Hematopoietic multipotent progenitor cell treated with erythropoietin and hydrocortisone succinate and interleukin-3 and kit ligand, for 17 days (in vitro differentiated cells): ENCODE results near the gene CD37.
"Not testable (repeated sequence)": the region's sequence is repeated elsewhere in the genome, so short reads cannot be mapped to it uniquely, and the experiment has no call there.

Experiments used
- DNase-seq: peaks from one replicate; pipeline ENCODE4 v3.0.0-alpha.2; 2015; ENCODE audit warnings: low spot score

Gene CD37

DNA sequence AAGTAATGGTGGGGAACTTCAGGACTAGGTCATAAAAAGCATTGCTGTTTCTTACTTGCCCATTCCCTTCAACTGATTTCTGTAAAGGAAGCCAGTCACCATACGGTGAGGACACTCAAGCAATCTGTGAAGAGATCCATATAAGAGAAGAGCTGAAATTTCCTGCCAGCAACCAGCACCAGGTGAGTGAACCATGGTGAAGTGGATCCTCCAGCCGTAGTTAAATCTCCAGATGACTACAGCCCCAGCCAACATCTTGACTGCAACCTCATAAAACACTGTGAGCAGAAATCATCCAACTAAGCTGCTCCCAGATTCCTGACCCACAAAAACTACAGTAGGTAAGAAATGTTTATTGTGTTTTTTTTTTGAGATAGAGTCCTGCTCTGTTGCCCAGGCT is 6.5 kb upstream of the CD37 start:
- no peak for DNase-seq

GRCh38 chr19:49331187-49331586 is 4.0 kb upstream of the CD37 start:
- DNase-seq: not testable (repeated sequence)

- DNase-seq: no peak
Observed at GRCh38 chr19:49331616-49332055, 3.6 kb upstream of the CD37 start.

DNA sequence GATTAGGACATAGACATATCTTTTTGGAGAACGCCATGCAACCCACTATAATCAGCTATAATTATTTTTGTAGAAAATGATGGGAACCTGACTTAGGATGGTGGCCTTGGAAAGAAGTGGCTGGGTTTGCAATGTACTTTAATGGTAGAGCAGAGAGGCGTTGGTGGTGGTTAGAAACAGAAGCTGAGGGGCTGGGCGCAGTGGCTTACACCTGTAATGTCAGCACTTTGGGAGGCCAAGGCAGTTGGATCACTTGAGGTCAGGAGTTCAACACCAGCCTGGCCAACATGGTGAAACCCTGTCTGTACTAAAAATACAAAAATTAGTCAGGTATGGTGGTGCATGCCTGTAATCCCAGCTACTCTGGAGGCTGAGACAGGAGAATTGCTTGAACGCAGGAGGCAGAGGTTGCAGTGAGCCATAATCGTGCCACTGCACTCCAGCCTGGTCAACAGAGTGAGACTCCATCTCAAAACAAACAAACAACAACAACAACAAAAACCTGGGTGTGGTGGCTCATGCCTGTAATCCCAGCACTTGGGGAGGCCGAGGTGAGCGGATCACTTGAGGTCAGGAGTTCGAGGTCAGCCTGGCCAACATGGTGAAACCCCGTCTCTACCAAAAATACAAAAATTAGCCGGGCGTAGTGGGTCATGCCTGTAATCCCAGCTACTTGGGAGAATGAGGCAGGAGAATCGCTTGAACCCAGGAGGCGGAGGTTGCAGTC is 2.4 kb upstream of the CD37 start:
- DNase-seq: not testable (repeated sequence)

- no peak for DNase-seq
Observed at GRCh38 chr19:49333418-49333805, 1.8 kb upstream of the CD37 start.

GRCh38 chr19:49333811-49334288 is 1.4 kb upstream of the CD37 start:
- DNase-seq: no peak

GRCh38 chr19:49335784-49336481 is 727 bp downstream of the CD37 start:
- DNase-seq: no peak

- DNase-seq: no peak
Observed at GRCh38 chr19:49336482-49337266, 1.5 kb downstream of the CD37 start.

DNA sequence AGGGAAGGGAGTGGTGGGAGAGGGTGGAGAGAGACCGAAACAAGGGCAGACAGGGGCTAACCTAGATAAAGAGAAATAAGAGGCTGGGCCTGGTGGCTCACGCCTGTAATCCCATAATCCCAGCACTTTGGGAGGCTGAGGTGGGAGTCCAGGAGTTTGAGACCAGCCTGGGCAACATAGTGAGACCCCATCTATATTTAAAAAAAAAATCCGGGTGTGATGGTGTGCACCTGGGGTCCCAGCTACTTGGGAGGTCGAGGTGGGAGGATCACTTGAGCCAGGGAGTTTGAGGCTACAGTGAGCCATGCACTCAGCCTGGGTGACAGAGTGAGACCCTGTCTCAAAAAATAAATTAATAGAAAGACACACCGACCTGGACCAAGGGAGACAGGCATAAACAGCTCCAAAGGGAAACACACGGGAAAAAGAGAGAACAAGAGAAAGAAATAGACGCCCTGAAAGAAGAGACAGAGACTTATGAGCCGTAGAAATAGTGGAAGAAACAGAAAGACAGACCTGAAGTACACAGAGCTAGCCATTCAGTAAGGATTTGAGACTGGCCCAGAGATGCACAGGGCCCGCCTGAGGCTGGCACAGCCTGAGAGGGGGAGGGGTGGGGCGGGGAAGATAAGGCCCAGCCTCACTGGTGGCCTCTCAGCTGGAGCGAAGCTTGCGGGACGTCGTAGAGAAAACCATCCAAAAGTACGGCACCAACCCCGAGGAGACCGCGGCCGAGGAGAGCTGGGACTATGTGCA is 2.2 kb downstream of the CD37 start:
- DNase-seq: no peak

DNA sequence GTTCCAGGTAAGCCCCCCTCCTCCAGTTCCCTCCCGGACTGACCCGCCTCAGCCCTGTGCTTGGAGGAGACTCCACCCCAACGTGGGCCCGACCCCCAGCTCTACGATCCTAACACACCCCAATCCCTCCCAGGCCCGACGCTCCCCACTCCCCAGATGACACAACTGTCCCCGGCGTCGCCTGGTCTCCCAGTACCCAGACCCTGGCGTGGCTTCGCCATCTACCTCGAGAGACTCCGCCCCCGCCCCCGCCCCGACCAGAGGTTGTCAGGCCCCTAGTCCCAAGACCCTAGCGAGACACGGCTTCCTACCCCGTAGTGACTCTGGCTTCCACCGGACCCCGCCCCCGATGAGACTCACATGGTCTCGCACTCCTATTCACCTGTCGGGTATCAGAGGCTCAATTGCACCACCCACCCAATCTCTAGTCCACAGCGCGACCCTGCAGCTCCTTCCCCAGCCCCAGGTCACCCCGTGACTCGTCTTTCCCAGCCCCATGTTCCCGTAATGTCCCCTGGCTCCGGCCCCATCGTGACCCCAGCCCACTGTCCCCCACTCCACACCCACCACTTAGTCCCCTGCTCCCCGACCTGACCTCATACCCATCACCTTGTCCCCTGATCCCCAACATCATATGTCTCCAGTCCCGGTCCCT is 2.9 kb downstream of the CD37 start:
- DNase-seq: no peak

DNA sequence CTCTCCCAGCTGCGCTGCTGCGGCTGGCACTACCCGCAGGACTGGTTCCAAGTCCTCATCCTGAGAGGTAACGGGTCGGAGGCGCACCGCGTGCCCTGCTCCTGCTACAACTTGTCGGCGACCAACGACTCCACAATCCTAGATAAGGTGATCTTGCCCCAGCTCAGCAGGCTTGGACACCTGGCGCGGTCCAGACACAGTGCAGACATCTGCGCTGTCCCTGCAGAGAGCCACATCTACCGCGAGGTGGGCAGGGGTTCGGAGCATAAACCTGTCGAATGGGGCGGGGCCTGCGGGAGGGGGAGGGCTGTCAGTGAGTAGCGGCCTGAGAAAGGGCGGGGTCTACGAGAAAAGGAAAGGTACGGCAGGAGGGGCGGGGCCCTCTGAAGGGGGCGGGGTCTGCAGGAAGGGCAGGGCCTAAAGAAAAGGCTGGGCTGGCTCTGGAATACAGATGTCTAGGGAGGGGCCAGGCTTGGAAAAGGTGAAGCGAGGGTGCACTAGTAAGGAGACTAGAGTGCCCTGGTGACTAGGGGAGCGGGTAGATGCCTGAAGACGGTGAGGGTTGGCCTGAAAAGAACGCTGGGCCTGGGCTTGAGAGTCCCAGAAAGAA is 3.6 kb downstream of the CD37 start:
- DNase-seq: no peak

DNA sequence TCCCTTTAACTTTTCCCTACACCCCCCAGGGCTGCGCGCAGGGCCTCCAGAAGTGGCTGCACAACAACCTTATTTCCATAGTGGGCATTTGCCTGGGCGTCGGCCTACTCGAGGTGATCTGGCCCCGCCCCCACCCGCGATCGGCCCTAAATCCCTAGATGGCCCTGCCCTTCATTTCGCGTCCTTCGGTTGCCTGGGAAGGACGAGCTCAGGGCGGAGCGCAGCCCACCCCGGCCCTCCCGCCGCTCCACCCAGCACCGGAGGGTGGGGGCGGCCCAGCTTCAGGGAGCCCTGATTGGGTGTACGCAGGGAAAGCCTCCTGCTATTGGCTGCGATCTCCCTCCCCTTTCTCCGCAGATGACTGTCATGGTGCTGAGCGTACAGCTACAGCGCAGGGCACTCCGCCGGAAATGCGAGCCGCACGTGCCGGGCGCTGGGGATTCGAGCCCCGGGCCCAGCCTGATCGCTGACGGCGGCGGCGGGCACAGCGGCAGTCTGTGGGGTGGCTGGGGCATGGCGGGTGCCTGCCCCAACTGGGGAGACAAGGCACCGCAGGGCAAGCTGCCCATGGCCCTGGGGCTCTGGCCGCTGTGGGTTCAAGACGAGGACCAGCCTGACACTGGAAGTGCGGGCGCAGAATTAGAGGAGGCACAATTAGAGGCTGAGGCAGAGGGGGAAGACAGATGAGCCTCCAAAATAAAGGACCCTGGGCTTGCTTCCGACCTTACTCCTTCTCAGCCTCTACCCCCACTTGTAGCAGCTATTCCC is 4.3 kb downstream of the CD37 start:
- DNase-seq: no peak

DNA sequence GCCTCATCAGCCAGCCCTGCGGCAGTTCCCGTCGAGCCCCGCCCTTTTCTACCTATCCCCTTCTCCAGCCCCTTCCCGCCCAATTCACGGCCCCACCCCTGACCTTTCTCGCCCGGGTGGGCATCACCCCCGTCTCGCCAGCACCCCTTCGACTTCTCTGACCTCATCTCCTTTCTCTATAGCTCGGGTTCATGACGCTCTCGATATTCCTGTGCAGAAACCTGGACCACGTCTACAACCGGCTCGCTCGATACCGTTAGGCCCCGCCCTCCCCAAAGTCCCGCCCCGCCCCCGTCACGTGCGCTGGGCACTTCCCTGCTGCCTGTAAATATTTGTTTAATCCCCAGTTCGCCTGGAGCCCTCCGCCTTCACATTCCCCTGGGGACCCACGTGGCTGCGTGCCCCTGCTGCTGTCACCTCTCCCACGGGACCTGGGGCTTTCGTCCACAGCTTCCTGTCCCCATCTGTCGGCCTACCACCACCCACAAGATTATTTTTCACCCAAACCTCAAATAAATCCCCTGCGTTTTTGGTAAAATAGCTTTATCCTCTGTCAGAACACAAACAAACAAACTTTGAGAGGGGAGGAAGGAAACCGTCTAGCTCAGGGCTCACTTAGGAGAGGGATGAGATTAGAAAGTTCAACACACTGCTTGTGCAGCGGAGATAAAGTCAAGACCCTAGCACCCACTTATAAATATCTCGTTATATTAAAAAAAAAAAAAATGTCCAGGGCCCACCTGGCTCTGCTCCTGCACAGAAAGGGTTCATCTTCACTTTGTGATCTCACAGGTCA is 5.1 kb downstream of the CD37 start:
- no peak for DNase-seq

GRCh38 chr19:49340865-49341718 is 5.9 kb downstream of the CD37 start:
- DNase-seq: no peak

- no peak for DNase-seq
Observed at GRCh38 chr19:49342291-49342721, 7.1 kb downstream of the CD37 start.

DNA sequence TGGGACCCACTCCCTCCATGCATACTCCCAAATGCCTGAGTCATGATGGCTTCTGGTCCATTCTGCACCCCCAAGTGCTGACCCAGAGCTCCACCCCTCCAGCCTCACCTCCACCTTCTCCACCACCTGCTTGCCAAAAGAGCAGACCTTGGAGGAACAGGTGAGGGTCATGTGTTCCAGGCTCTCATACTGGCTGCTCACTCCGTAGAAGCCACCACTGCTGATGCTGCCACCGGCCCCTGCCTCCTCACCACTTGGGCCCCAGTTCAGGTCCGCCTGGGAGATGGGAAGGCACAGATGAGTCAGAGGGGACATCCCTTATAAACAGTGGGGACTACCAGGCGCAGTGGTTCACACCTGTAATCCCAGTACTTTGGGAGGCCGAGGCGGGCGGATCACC is 7.9 kb downstream of the CD37 start:
- no peak for DNase-seq

DNA sequence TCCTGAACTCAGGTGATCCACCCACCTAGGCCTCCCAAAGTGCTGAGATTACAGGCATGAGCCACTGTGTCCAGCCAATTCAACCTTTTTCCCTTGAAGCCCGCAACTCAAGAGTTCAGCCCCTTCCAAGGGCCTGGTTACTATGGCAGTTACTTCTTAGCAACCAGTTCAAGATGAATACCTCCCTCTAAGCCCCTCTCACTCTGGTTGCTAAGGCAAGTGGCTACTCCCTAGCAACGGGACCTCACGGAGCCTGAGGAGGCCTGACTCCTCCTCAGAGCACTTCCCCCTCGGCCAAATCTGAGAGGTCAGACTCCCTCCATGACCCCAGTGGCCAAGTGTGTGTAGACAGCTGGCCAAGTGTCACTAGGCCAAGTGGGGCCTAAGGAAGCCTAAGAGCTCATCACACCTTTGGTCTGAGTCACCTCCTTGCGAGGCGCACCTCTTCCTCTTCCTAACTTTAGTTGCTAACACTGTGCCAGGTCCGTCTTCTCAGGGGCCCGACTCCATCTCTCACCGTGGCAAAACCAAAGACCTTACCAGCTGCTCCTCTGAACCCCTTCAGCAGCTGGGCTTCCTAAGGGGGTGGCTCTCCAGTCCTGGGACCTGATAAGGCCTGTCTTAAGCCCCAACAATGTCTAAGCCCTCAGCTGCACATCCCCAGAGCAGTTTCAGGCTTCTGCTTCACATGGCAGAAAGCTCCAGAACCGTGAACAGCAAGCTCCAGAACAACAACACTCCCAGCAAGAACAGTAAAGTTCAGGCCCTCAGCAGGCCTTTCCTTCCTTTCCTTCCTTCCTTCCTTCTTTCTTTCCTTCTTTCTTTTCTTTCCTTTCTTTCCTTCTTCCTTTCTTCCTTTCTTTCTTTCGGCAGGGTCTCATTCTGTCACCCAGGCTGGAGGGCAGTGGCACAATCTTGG is 9.6 kb downstream of the CD37 start:
- DNase-seq: no peak
